BLaER1 (cell line): ENCODE data around the gene RBMY1F.
"Not testable (repeated sequence)": the region's sequence is repeated elsewhere in the genome, so short reads cannot be mapped to it uniquely, and the experiment has no call there.

Experiments used
- H3K27ac ChIP-seq: shearing (Covaris generic); formaldehyde crosslinking; 2 replicates; pipeline ENCODE4 v1.8.1; 2022
- H3K27me3 ChIP-seq: shearing (Covaris generic); formaldehyde crosslinking; 2 replicates; pipeline ENCODE4 v1.8.1; 2022
- H3K36me3 ChIP-seq: shearing (Covaris generic); formaldehyde crosslinking; 2 replicates; pipeline ENCODE4 v1.8.1; 2022
- H3K4me1 ChIP-seq: shearing (Covaris generic); formaldehyde crosslinking; 2 replicates; pipeline ENCODE4 v1.8.1; 2022
- H3K4me2 ChIP-seq: shearing (Covaris generic); formaldehyde crosslinking; 2 replicates; pipeline ENCODE4 v1.8.1; 2022
- H3K4me3 ChIP-seq: shearing (Covaris generic); formaldehyde crosslinking; 2 replicates; pipeline ENCODE4 v1.8.1; 2022
- H3K9ac ChIP-seq: shearing (Covaris generic); formaldehyde crosslinking; 2 replicates; pipeline ENCODE4 v1.8.1; 2022
- H3K9me3 ChIP-seq: shearing (Covaris generic); formaldehyde crosslinking; 2 replicates; pipeline ENCODE4 v1.8.1; 2022
- H4K20me1 ChIP-seq: shearing (Covaris generic); formaldehyde crosslinking; 2 replicates; pipeline ENCODE4 v1.8.1; 2022

Gene RBMY1F

GRCh38 chrY:22182823-22183222 lies at the start of gene RBMY1F:
RBMY1F (minus strand) TSS chrY:22182923; CDS start chrY:22180969, 1,954 bp downstream.
- not testable (repeated sequence) for H3K4me3 ChIP-seq, H3K9ac ChIP-seq, H3K27me3 ChIP-seq, H3K27ac ChIP-seq, H3K36me3 ChIP-seq, H3K4me2 ChIP-seq, H3K9me3 ChIP-seq, H3K4me1 ChIP-seq, H4K20me1 ChIP-seq

DNA sequence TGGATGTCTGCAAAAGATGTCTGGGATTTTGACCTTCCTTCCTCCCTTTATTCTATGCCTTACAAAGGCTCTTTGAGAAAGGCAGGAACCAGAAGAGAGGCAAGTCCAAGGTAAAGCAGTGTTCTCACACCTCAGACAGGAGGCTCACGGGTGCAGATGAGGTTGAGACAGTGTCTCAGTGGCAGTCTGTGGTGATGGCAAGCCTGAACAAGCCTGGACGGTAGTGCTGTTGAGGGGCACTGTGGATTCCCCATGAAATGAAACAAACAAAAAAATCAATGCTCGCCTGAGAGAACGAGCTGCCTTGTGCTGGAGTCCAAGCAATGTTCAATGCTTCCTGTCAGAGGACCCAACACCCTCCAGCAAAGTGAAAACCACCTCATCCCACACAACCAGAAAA lies 31.6 kb downstream of the RBMY1F start:
- not testable (repeated sequence) for H3K4me1 ChIP-seq, H4K20me1 ChIP-seq, H3K4me3 ChIP-seq, H3K36me3 ChIP-seq, H3K9me3 ChIP-seq, H3K27me3 ChIP-seq, H3K27ac ChIP-seq, H3K4me2 ChIP-seq, H3K9ac ChIP-seq

DNA sequence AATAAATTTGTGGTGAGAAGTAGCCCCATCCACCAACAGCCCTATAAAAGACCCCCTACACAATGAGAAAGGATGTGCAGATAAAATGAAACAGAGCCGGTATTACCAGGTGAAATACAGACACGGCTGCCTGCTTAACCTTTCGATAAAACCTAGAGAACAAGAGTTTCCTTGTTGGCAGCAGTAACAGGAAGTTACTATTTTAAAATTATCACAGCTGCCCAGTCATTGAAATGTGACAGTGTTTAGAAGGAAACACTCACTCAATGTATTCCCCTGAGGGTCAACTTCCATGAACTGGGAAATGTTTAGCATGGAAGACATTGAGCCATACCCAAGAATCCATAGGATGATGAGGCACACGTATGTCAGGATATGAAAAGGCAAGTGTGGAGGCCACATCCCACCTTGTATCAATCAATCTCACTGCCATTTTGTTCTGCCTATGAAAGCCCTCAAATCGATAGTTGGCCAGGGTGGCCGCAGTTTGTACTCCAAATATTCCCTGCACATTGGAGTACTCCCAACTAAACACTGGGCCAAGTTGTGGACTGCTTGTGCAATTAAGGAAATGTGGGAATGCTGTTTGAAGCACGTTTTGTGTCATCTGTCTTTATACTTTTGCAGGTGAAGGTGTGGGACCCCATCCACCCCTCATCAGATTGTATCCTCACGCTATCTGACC lies 41.6 kb downstream of the RBMY1F start:
- H3K36me3 ChIP-seq, H3K4me1 ChIP-seq, H3K27me3 ChIP-seq, H3K4me2 ChIP-seq, H3K9ac ChIP-seq, H3K27ac ChIP-seq, H3K9me3 ChIP-seq, H3K4me3 ChIP-seq, H4K20me1 ChIP-seq: not testable (repeated sequence)

- H3K4me1 ChIP-seq, H3K4me3 ChIP-seq, H3K9me3 ChIP-seq, H3K36me3 ChIP-seq, H4K20me1 ChIP-seq, H3K9ac ChIP-seq, H3K4me2 ChIP-seq, H3K27ac ChIP-seq, H3K27me3 ChIP-seq: not testable (repeated sequence)
Measured at GRCh38 chrY:22134719-22135118, 48.0 kb downstream of the RBMY1F start.

GRCh38 chrY:22130494-22130893 lies 52.2 kb downstream of the RBMY1F start:
- not testable (repeated sequence) for H3K9ac ChIP-seq, H4K20me1 ChIP-seq, H3K4me3 ChIP-seq, H3K4me2 ChIP-seq, H3K9me3 ChIP-seq, H3K36me3 ChIP-seq, H3K27me3 ChIP-seq, H3K27ac ChIP-seq, H3K4me1 ChIP-seq
